T-cell (primary cell): ENCODE data around the gene BNIP2. TPM values are rescaled to one million over a fixed set of nuclear protein-coding genes. Genes with fewer than 3 reads are reported as not detected.

Source experiments
- ATAC-seq, 4 experiments: fragments of 200-7000 bp in 3 of 4; fragments of 150-1000 bp in 1 of 4; cut with Tn5 transposase; replicated peaks in 1 of 4; 1 replicate in 3 of 4; 2 replicates in 1 of 4; pipeline ENCODE4 v1.10.0; 2021; ENCODE audit warnings: moderate library complexity in 3 of 4, mild to moderate bottlenecking in 2 of 4, moderate number of reproducible peaks in 1 of 4
- CTCF ChIA-PET, 2 donors: fragments of 300-600 bp; sonication (Branson Sonifier 250); formaldehyde crosslinking; loops; one replicate each; lab custom pipeline; 2022; ENCODE audit warnings: antibody characterized with exemption in 2 of 2; lab: Charles Lee
- POLR2A ChIA-PET, 2 donors: fragments of 300-600 bp; sonication (Branson Sonifier 250); formaldehyde crosslinking; loops; one replicate each; lab custom pipeline; 2022; ENCODE audit warnings: antibody characterized with exemption in 2 of 2; lab: Charles Lee
- DNase-seq, 35 experiments: peaks; one replicate each; pipeline versions ENCODE4 v3.0.0 to v3.0.0-alpha.2; 2013 to 2023
- H3K27ac ChIP-seq: one replicate; pipeline ENCODE4 v1.5.1; 2013; ENCODE audit warnings: low read length
- H3K27me3 ChIP-seq, 2 experiments: replicated peaks in 1 of 2; 1 replicate in 1 of 2; 2 replicates in 1 of 2; pipeline versions ENCODE4 v1.6.1 to v1.7.0; 2013; ENCODE audit warnings: low read length in 1 of 2, mixed read lengths in 1 of 2; ENCODE audit not compliant: control insufficient read depth in 2 of 2, insufficient read depth in 2 of 2; ENCODE audit errors: extremely low read depth in 1 of 2
- H3K36me3 ChIP-seq, 2 donors: 1 replicate in 1 of 2; 2 replicates in 1 of 2; pipeline versions ENCODE4 v1.6.1 to v1.7.0; 2013; ENCODE audit warnings: low read length in 1 of 2; ENCODE audit not compliant: control insufficient read depth in 2 of 2, insufficient read depth in 1 of 2; ENCODE audit errors: extremely low read depth in 1 of 2
- H3K4me1 ChIP-seq, 2 experiments: 1 replicate in 1 of 2; 2 replicates in 1 of 2; pipeline versions ENCODE4 v1.6.1 to v1.7.0; 2013; ENCODE audit warnings: low read length in 2 of 2, mixed read lengths in 1 of 2; ENCODE audit not compliant: insufficient read depth in 2 of 2, control insufficient read depth in 1 of 2; ENCODE audit errors: extremely low read depth in 1 of 2
- H3K4me3 ChIP-seq, 2 donors: 1 replicate in 1 of 2; 2 replicates in 1 of 2; pipeline versions ENCODE4 v1.5.1 to v1.7.0; 2013; ENCODE audit warnings: mild to moderate bottlenecking in 2 of 2, low read length in 1 of 2, moderate library complexity in 1 of 2; ENCODE audit not compliant: control insufficient read depth in 1 of 2; ENCODE audit errors: extremely low read depth in 1 of 2
- H3K9me3 ChIP-seq: 2 replicates; pipeline ENCODE4 v1.7.0; 2013
- H3K27ac Mint-ChIP-seq, 2 donors: one replicate each; pipeline ENCODE4 v1.8.0; 2020 to 2021; ENCODE audit warnings: mild to moderate bottlenecking in 2 of 2, mixed read lengths in 2 of 2
- H3K27me3 Mint-ChIP-seq, 2 donors: one replicate each; pipeline ENCODE4 v1.8.0; 2021 to 2022; ENCODE audit warnings: mixed read lengths in 2 of 2
- H3K36me3 Mint-ChIP-seq: one replicate; pipeline ENCODE4 v1.8.0; 2021; ENCODE audit warnings: mixed read lengths
- H3K4me1 Mint-ChIP-seq, 3 donors: one replicate each; pipeline ENCODE4 v1.8.0; 2020 to 2022; ENCODE audit warnings: mixed read lengths in 3 of 3, mild to moderate bottlenecking in 1 of 3
- H3K4me3 Mint-ChIP-seq, 3 donors: one replicate each; pipeline ENCODE4 v1.8.0; 2020 to 2022; ENCODE audit warnings: mild to moderate bottlenecking in 3 of 3, mixed read lengths in 3 of 3, moderate library complexity in 3 of 3
- H3K9me3 Mint-ChIP-seq, 3 donors: one replicate each; pipeline ENCODE4 v1.8.0; 2020 to 2022; ENCODE audit warnings: mixed read lengths in 3 of 3
- WGBS: methylation state at CpG from one replicate; pipeline ENCODE4 v1.1.5; 2013; ENCODE audit warnings: missing lambda C conversion rate; ENCODE audit not compliant: insufficient coverage; 5-methylcytosine and 5-hydroxymethylcytosine counted together
- total RNA-seq, 35 experiments: library from RNA in 6 of 35; stranded (reverse) in 6 of 35; fragments of 120-200 nt in 1 of 35; gene quantifications; one replicate each; pipeline versions ENCODE4 v1.2.1 to v1.2.4 and lab custom pipeline; 2013 to 2026

BNIP2 gene
- total RNA-seq, 5 donors from 2014 or later (not counting 1 experiment from before 2014, with no cell fraction given): 71.5 to 96.5 (median 79.5) TPM

GRCh38 chr15:59674361-59674877, 14.7 kb downstream of the BNIP2 start:
- ChIA-PET POLR2A (no interaction called here), CTCF (no interaction called here)
- WGBS: 90% methylated on average over 2 of the region's 3 CpGs
- ATAC-seq: no peak
- Mint-ChIP-seq H3K36me3 (peaks cover 58% of the 10 kb centered on the region), H3K27me3 (no peaks in the 10 kb centered on the region), H3K4me1 (peaks cover 0 to 5% (median 4%) of the 10 kb centered on the region in 3 donors), H3K9me3 (no peaks in the 10 kb centered on the region), H3K27ac (no peak overlapping the region), H3K4me3 (no peak overlapping the region)
- no peaks in the 10 kb centered on the region for H3K4me1 ChIP-seq
- no peak overlapping the region for H3K4me3 ChIP-seq
- DNase-seq: no peak
- no peak overlapping the region for H3K27ac ChIP-seq
- no peaks in the 10 kb centered on the region for H3K9me3 ChIP-seq
- no peaks in the 10 kb centered on the region for H3K27me3 ChIP-seq
- peaks cover 12 to 88% of the 10 kb centered on the region in 2 donors for H3K36me3 ChIP-seq

GRCh38 chr15:59668556-59668955, 20.6 kb downstream of the BNIP2 start:
- ATAC-seq (no peak), DNase-seq (no peak)
- Histone ChIP-seq H3K27ac (no peak overlapping the region), H3K9me3 (no peaks in the 10 kb centered on the region), H3K4me3 (no peak overlapping the region), H3K27me3 (no peaks in the 10 kb centered on the region), H3K4me1 (no peaks in the 10 kb centered on the region), H3K36me3 (peaks cover 4 to 66% of the 10 kb centered on the region in 2 donors)
- H3K36me3 Mint-ChIP-seq: peaks cover 42% of the 10 kb centered on the region
- CTCF ChIA-PET: no interaction called here
- no peak overlapping the region for H3K4me3 Mint-ChIP-seq
- H3K9me3 Mint-ChIP-seq: no peaks in the 10 kb centered on the region
- POLR2A ChIA-PET: interaction anchor here (0.6 to 0.7 kb wide), 2 partner anchors 10 to 1243 kb away, joined by 3 read pairs; no protein-coding TSS in a partner anchor
- H3K4me1 Mint-ChIP-seq: peaks cover 0 to 3% (median 2%) of the 10 kb centered on the region in 3 donors
- H3K27ac Mint-ChIP-seq: no peak overlapping the region
- no peaks in the 10 kb centered on the region for H3K27me3 Mint-ChIP-seq
- no CpG with 5 or more reads among the region's 8 CpGs for WGBS

- H3K4me1 ChIP-seq: peaks cover 0 to 6% of the 10 kb centered on the region in 2 experiments
- DNase-seq: no peak
- H3K27me3 Mint-ChIP-seq: no peaks in the 10 kb centered on the region
- H3K4me3 ChIP-seq: no peak overlapping the region
- H3K9me3 ChIP-seq: no peaks in the 10 kb centered on the region
- peaks cover 0 to 29% of the 10 kb centered on the region in 2 donors for H3K36me3 ChIP-seq
- no peaks in the 10 kb centered on the region for H3K27me3 ChIP-seq
- H3K27ac ChIP-seq: no peak overlapping the region
- peaks cover 25% of the 10 kb centered on the region for H3K36me3 Mint-ChIP-seq
- WGBS: 100% methylated on average over 1 of the region's 1 CpG
- ChIA-PET CTCF (no interaction called here), POLR2A (interaction anchor here in 1 of 2 donors (0.7 kb wide), 1 partner anchor 8 kb away, joined by 3 read pairs; no protein-coding TSS in a partner anchor)
- H3K9me3 Mint-ChIP-seq: no peaks in the 10 kb centered on the region
- no peak for ATAC-seq
- H3K4me3 Mint-ChIP-seq: no peak overlapping the region
- no peak overlapping the region for H3K27ac Mint-ChIP-seq
- peaks cover 4 to 12% (median 8%) of the 10 kb centered on the region in 3 donors for H3K4me1 Mint-ChIP-seq
Observed at GRCh38 chr15:59662260-59662659, 26.9 kb downstream of the BNIP2 start.

GRCh38 chr15:59659366-59659765, 29.8 kb downstream of the BNIP2 start:
- CTCF ChIA-PET: no interaction called here
- Mint-ChIP-seq H3K27me3 (no peaks in the 10 kb centered on the region), H3K36me3 (peaks cover 21% of the 10 kb centered on the region), H3K4me1 (peaks cover 4 to 12% (median 8%) of the 10 kb centered on the region in 3 donors), H3K27ac (no peak overlapping the region), H3K4me3 (peak overlapping the region in 1 of 3 donors; percentile 17), H3K9me3 (no peaks in the 10 kb centered on the region)
- DNase-seq: no peak
- no peaks in the 10 kb centered on the region for H3K9me3 ChIP-seq
- H3K27ac ChIP-seq: no peak overlapping the region
- peaks cover 17 to 20% of the 10 kb centered on the region in 2 experiments for H3K4me1 ChIP-seq
- no peak overlapping the region for H3K4me3 ChIP-seq
- POLR2A ChIA-PET: no interaction called here
- WGBS: no CpG with 5 or more reads among the region's 1 CpG
- H3K36me3 ChIP-seq: peaks cover 0 to 25% of the 10 kb centered on the region in 2 donors
- no peaks in the 10 kb centered on the region for H3K27me3 ChIP-seq
- ATAC-seq: no peak

GRCh38 chr15:59657635-59658125, 31.4 kb downstream of the BNIP2 start:
- H3K4me3 ChIP-seq: peak overlapping the region; percentile 86
- Mint-ChIP-seq H3K36me3 (peaks cover 16% of the 10 kb centered on the region), H3K4me3 (no peak overlapping the region), H3K27ac (peak overlapping the region in 1 of 2 donors; percentile 81), H3K4me1 (peaks cover 4 to 13% (median 12%) of the 10 kb centered on the region in 3 donors), H3K9me3 (no peaks in the 10 kb centered on the region), H3K27me3 (no peaks in the 10 kb centered on the region)
- no peaks in the 10 kb centered on the region for H3K27me3 ChIP-seq
- H3K4me1 ChIP-seq: peaks cover 19 to 20% of the 10 kb centered on the region in 2 experiments
- WGBS: 45% methylated on average over 10 of the region's 23 CpGs
- ATAC-seq (peak; percentile 10 to 34 (median 26)), DNase-seq (peak in 7 of 35 experiments; percentile 1 to 25 (median 3))
- ChIA-PET POLR2A (interaction anchor here in 1 of 2 donors (0.6 to 1.1 kb wide), 3 partner anchors 9 to 22 kb away, joined by 3 to 4 read pairs (median 3); no protein-coding TSS in a partner anchor), CTCF (interaction anchor here in 1 of 2 donors (0.6 to 1.4 kb wide), 6 partner anchors 9 to 1066 kb away, joined by 3 to 5 read pairs (median 3); partner anchors contain the start of gene BNIP2)
- H3K9me3 ChIP-seq: no peaks in the 10 kb centered on the region
- peak overlapping the region; percentile 76 for H3K27ac ChIP-seq
- peaks cover 0 to 26% of the 10 kb centered on the region in 2 donors for H3K36me3 ChIP-seq

GRCh38 chr15:59656897-59657634, 32.1 kb downstream of the BNIP2 start, which contains the start of gene GTF2A2:
TSS of gene GTF2A2 (minus strand) at chr15:59657515. CDS start at chr15:59652277, 5,238 bp downstream.
- H3K27ac ChIP-seq: peak within 1 kb of the TSS; percentile 76
- H3K27me3 ChIP-seq: no peaks in the 10 kb centered on the region
- peak within 1 kb of the TSS; percentile 86 for H3K4me3 ChIP-seq
- Mint-ChIP-seq H3K27me3 (no peaks in the 10 kb centered on the region), H3K36me3 (peaks cover 21% of the 10 kb centered on the region), H3K4me1 (peaks cover 4 to 15% (median 12%) of the 10 kb centered on the region in 3 donors), H3K27ac (peak within 1 kb of the TSS; percentile 60 to 81), H3K9me3 (no peaks in the 10 kb centered on the region), H3K4me3 (peak within 1 kb of the TSS in 1 of 3 donors; percentile 44)
- ATAC-seq: peak; percentile 99
- H3K9me3 ChIP-seq: no peaks in the 10 kb centered on the region
- peaks cover 19 to 20% of the 10 kb centered on the region in 2 experiments for H3K4me1 ChIP-seq
- ChIA-PET CTCF (interaction anchor here in 1 of 2 donors (0.6 to 1.4 kb wide), 6 partner anchors 8 to 1066 kb away, joined by 3 to 5 read pairs (median 3); partner anchors contain the start of gene BNIP2), POLR2A (interaction anchor here (0.6 to 1.1 kb wide), 4 partner anchors 9 to 108 kb away, joined by 3 to 4 read pairs (median 3); no protein-coding TSS in a partner anchor)
- under 1% methylated on average over 35 of the region's 59 CpGs for WGBS
- DNase-seq: peak; percentile 80 to 94 (median 89)
- peaks cover 0 to 24% of the 10 kb centered on the region in 2 donors for H3K36me3 ChIP-seq
